NOMO-1 (cell line): ENCODE results near the gene HMGCR.

ENCODE experiments used
- DNase-seq, 2 experiments: peaks; one replicate each; lab custom pipeline; 2025; ENCODE audit not compliant: unreplicated experiment in 2 of 2; lab: John Stamatoyannopoulos, UW

The HMGCR gene

GRCh38 chr5:75380099-75380498, 43.1 kb downstream of the HMGCR start:
- no peak for DNase-seq

GRCh38 chr5:75381456-75381855, 44.4 kb downstream of the HMGCR start:
- DNase-seq = no peak

- no peak for DNase-seq
These were observed 47.2 kb downstream of the HMGCR start for GRCh38 chr5:75384218-75384617.

- DNase-seq = no peak
These were observed 50.8 kb downstream of the HMGCR start for GRCh38 chr5:75387806-75388205.

- DNase-seq = no peak
These were observed 52.4 kb downstream of the HMGCR start for GRCh38 chr5:75389430-75389829.

- no peak for DNase-seq
These were observed 58.3 kb downstream of the HMGCR start for GRCh38 chr5:75395277-75395676.

GRCh38 chr5:75405296-75405695, 68.3 kb downstream of the HMGCR start:
- peak in 1 of 2 experiments; percentile 10 for DNase-seq
